Uterus (tissue), 4 donors: ENCODE measurements around the gene YPEL4. TPM values are rescaled to one million over a fixed set of nuclear protein-coding genes. Genes with fewer than 3 reads are reported as not detected.

ENCODE experiments used
- DNase-seq, 2 donors: peaks; one replicate each; pipeline ENCODE4 v3.0.0-alpha.2; 2019 to 2020
- H3K27ac ChIP-seq, 2 donors: fragments of 200-600 bp; sonication (generic); 1 replicate in 1 of 2; 2 replicates in 1 of 2; pipeline ENCODE4 v1.5.1; 2016 to 2018
- H3K27me3 ChIP-seq, 2 donors: fragments of 200-600 bp; sonication (generic); one replicate each; pipeline ENCODE4 v1.5.1; 2018 to 2019; ENCODE audit warnings: control low read depth in 1 of 2
- H3K36me3 ChIP-seq, 2 donors: fragments of 200-600 bp; sonication (generic); one replicate each; pipeline ENCODE4 v1.5.1; 2019; ENCODE audit warnings: control low read depth in 1 of 2
- H3K4me1 ChIP-seq, 2 donors: fragments of 200-600 bp; sonication (generic); one replicate each; pipeline ENCODE4 v1.5.1; 2018 to 2019; ENCODE audit warnings: control low read depth in 1 of 2
- H3K4me3 ChIP-seq, 2 donors: fragments of 200-600 bp; sonication (generic); 1 replicate in 1 of 2; 2 replicates in 1 of 2; pipeline ENCODE4 v1.5.1; 2018 to 2019; ENCODE audit warnings: mild to moderate bottlenecking in 1 of 2
- H3K9me3 ChIP-seq, 2 donors: fragments of 200-600 bp; sonication (generic); one replicate each; pipeline ENCODE4 v1.5.1; 2019; ENCODE audit warnings: control low read depth in 1 of 2
- CTCF ChIP-seq, 4 experiments: fragments of 200-600 bp in 2 of 4; fragments of 450-650 bp in 2 of 4; sonication (generic) in 2 of 4; IDR thresholded peaks; one replicate each; pipeline ENCODE4 v1.5.1; 2016 to 2019; ENCODE audit warnings: antibody characterized with exemption in 4 of 4, mild to moderate bottlenecking in 2 of 4, moderate library complexity in 1 of 4
- POLR2A ChIP-seq, 2 donors: fragments of 450-650 bp; IDR thresholded peaks; one replicate each; pipeline ENCODE4 v1.6.1; 2016; ENCODE audit warnings: antibody characterized with exemption in 2 of 2, mild to moderate bottlenecking in 1 of 2, moderate library complexity in 1 of 2
- intact Hi-C: fragments of 100-400 bp; cut with DNase I; formaldehyde crosslinking; loops from one replicate; pipeline ENCODE4 v1.15.1; 2023; ENCODE audit warnings: low total_unique reads
- total RNA-seq, 4 donors: library from RNA; depleted of rRNA in 3 of 4; stranded (reverse); fragments of >200 nt in 3 of 4; gene quantifications; one replicate each; pipeline versions ENCODE4 v1.1.0 to v1.2.4, GENCODE V29; 2014 to 2023
- donor health status: DM: yes; HTN: yes; CAD: no.

The YPEL4 gene
- total RNA-seq, 4 donors from 2014 or later, result 0.26 to 7.6 (median 2.7) TPM

GRCh38 chr11:57639321-57640067 lies 10.2 kb downstream of the YPEL4 start:
- Histone ChIP-seq H3K27ac (peak overlapping the region; percentile 93 to 95), H3K36me3 (no peaks in the 10 kb centered on the region), H3K4me3 (peak overlapping the region; percentile 66 to 76), H3K9me3 (no peaks in the 10 kb centered on the region), H3K27me3 (no peaks in the 10 kb centered on the region), H3K4me1 (peaks cover 0 to 14% of the 10 kb centered on the region in 2 donors)
- peak in 1 of 2 donors; percentile 29 for DNase-seq
- TF ChIP-seq POLR2A (IDR thresholded peaks at IDR 0.05), result no peak
- TF ChIP-seq CTCF (IDR thresholded peaks at IDR 0.05), result no peak
- intact Hi-C loops, result loop anchor here (5.0 to 10.0 kb wide), 2 partner anchors 45 to 72 kb away; partner anchors contain the start of genes SERPING1 and UBE2L6

GRCh38 chr11:57638811-57639320 lies 10.8 kb downstream of the YPEL4 start:
- intact Hi-C loops, result loop anchor here (5.0 kb wide), 1 partner anchor 72 kb away; the partner anchor contains the start of gene UBE2L6
- no peak for DNase-seq

DNA sequence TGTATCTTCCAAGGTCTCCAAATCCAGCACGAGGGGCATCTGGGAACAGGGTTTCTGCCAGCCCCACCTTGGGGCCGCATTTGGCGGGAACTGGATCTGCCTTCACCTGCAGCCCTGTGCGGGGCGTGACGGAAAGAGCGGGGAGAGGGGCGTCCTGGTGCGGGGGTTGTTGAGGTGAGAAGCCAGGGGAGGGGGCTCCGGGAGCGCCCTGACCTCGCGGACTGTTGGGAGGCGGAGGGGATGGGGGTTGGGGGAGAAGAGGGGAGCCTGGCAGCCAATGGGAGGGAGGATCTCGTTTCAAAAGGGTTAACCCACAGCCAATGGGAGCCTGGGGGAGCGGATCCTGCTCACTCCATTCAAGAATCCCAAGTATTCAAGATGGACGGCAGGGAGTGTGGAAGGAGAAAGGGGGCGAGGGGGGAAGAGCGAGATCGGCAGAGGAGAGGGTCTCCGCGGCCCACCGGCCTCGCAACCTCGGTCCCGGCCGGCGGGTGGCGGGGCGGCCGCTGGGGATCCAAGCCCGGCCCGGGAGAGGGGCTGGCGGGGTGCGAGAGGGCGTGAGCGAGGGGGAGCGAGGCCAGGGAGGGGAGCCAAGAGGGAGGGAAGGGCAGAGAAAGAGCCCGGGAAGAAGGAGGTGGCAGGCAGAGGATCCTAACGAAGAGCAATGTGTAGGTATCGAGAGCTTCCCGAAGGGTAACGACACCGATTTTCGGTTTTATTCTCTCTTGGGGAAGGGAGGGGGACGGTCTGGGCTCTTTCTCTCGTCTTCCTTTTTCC lies 11.5 kb downstream of the YPEL4 start:
- Histone ChIP-seq H3K36me3 (no peaks in the 10 kb centered on the region), H3K9me3 (no peaks in the 10 kb centered on the region), H3K4me1 (peaks cover 0 to 14% of the 10 kb centered on the region in 2 donors), H3K4me3 (peak overlapping the region; percentile 66 to 76), H3K27ac (peak overlapping the region; percentile 93 to 95), H3K27me3 (no peaks in the 10 kb centered on the region)
- peak; percentile 30 to 54 for TF ChIP-seq POLR2A (IDR thresholded peaks at IDR 0.05)
- no peak for TF ChIP-seq CTCF (IDR thresholded peaks at IDR 0.05)
- DNase-seq, result peak; percentile 82 to 90
- intact Hi-C loops, result loop anchor here (5.0 kb wide), 1 partner anchor 71 kb away; the partner anchor contains the start of gene UBE2L6

More at GRCh38 chr11:57638811-57639320, 10.8 kb downstream of the YPEL4 start:
- Histone ChIP-seq H3K36me3 (no peaks in the 10 kb centered on the region), H3K4me1 (peaks cover 0 to 14% of the 10 kb centered on the region in 2 donors), H3K27me3 (no peaks in the 10 kb centered on the region), H3K4me3 (peak overlapping the region; percentile 66 to 76), H3K9me3 (no peaks in the 10 kb centered on the region), H3K27ac (peak overlapping the region; percentile 93 to 95)
- TF ChIP-seq CTCF (IDR thresholded peaks at IDR 0.05) (no peak), POLR2A (IDR thresholded peaks at IDR 0.05) (no peak)

GRCh38 chr11:57637626-57638004 lies 12.1 kb downstream of the YPEL4 start:
- Histone ChIP-seq H3K9me3 (no peaks in the 10 kb centered on the region), H3K4me3 (peak overlapping the region; percentile 66 to 76), H3K27ac (peak overlapping the region; percentile 93 to 95), H3K27me3 (no peaks in the 10 kb centered on the region), H3K36me3 (no peaks in the 10 kb centered on the region), H3K4me1 (peaks cover 0 to 14% of the 10 kb centered on the region in 2 donors)
- peak in 1 of 2 donors; percentile 31 for DNase-seq
- intact Hi-C loops, result loop anchor here (5.0 kb wide), 1 partner anchor 70 kb away; the partner anchor contains the start of gene UBE2L6
- TF ChIP-seq CTCF (IDR thresholded peaks at IDR 0.05) (no peak), POLR2A (IDR thresholded peaks at IDR 0.05) (no peak)
